Activated T-cell treated with anti-CD3 and anti-CD28 coated beads for 24 hours (primary cell): ENCODE data around the gene YKT6.
A peak's percentile ranks its signal among the peaks of the same experiment; 100 is the strongest.
"Not testable (repeated sequence)": the region's sequence is repeated elsewhere in the genome, so short reads cannot be mapped to it uniquely, and the experiment has no call there.

Experiments
- DNase-seq: peaks from one replicate; pipeline ENCODE4 v3.0.0-alpha.2; 2020; ENCODE audit warnings: low read depth

YKT6 gene

DNA sequence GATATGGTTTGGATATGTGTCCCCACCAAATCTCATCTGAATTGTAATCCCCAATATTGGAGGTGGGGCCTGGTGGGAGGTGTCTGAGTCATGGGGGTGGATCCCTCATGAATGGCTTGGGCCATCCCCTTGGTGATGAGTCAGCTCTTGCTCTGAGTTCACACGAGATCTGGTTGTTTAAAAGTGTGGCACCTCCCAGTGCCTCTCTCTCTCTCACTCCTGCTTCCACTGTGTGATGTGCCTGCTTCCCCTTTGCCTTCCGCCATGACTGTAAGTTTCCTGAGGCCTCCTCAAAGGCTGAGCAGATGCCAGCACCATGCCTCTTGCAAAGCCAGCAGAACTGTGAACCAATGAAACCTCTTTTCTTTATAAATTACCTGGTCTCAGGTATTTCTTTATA is 6.7 kb upstream of the YKT6 start:
- peak; percentile 41 for DNase-seq

DNA sequence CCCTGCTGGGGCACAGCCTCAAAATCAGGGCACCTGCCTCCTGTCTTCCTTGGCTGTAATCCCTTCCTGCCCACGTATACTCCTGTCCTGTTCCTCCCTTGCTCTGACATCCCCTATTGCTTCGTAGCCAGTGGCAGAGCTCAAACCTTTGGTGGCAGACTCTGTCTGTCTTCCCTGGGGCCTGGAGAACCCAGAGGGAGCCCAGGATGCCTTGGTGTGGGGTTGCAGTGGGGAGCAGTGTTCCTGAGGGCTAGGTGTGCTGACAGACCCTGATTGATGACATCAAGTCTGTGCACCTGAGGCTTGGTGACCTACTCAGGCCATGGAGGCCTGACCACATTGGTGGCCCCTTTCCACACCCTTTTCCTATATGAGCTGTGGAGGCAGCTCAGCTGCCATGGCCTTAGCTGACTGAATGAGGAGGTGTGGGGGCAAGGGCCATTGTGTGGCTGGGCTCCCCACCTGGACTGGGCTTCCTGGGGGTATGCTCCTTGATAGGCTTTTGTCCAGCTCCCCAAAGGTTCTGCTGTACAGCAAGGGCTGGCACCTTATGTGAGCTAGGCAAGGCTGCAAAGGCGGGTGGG is 6.1 kb upstream of the YKT6 start:
- no peak for DNase-seq

DNA sequence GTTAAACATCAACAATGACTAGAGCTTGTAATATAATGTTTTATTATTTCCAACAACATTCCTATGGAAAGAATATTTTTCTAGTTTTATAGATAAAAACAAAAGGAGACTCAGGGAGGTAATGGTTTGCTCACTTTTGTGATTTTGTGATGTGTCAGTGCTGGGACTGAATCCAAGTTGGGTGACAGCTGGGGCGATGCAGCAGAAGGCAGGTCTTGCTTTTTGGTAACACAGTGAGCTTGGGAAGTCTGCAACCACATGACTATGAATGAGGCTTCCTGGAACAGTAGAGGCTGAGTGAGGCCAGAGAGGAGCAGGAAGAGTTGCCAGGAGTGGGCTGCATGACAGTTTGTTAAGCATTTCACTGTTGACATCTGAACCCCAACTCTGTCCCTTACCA is 4.9 kb upstream of the YKT6 start:
- DNase-seq, result no peak

- no peak for DNase-seq
Observed at GRCh38 chr7:44196450-44196872, 4.3 kb upstream of the YKT6 start.

DNA sequence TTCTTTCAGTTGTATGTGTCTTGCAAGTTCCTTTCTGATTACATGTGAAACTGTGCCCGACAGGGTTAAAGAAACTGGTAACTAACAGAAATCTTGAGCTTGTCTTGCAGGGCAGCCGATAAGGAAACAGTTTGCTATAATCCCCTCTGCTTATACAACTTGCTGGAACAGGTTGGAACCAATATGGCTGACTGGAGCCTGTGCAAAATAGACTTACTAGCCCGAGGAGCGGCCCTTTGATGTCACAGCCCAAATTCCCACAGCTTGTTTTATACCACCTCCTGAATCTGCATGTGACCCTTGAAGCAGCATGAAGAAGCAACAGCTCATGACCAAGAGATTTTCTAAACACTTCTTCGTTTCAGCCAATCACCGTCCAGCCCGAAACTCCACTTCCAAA is 3.3 kb upstream of the YKT6 start:
- DNase-seq, result no peak

DNA sequence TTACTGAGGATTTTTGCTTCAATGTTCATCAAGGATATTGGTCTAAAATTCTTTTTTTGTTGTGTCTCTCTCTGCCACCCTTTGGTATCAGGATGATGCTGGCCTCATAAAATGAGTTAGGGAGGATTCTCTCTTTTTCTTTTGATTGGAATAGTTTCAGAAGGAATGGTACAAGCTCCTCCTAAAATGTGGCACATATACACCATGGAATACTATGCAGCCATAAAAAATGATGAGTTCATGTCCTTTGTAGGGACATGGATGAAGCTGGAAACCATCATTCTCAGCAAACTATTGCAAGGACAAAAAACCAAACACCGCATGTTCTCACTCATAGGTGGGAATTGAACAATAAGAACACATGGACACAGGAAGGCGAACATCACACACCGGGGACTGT is 615 bp upstream of the YKT6 start:
- DNase-seq, result not testable (repeated sequence)

- DNase-seq, result no peak
Observed at GRCh38 chr7:44201813-44202212, 1.0 kb downstream of the YKT6 start.

DNA sequence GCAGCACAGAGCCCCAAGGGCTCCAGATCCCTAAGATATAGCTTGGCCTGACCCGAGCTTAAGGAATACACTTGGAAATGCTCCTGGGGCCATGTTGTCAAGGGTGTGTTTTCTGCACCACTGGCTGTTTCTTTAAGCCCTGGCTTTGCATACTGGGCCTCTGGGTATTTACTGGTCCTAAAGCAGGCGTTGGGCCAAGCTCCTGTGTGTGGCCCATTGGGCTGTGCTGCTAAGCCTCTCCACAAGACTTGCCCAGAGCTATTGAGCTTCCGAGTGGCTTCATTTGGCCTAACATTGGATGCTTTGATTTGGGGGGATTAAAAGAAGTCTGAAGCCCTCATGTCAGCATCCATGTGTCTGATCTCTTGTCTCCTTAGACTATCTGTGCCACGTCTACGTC is 5.2 kb downstream of the YKT6 start:
- DNase-seq, result no peak

- no peak for DNase-seq
Observed at GRCh38 chr7:44208085-44208484, 7.3 kb downstream of the YKT6 start.

DNA sequence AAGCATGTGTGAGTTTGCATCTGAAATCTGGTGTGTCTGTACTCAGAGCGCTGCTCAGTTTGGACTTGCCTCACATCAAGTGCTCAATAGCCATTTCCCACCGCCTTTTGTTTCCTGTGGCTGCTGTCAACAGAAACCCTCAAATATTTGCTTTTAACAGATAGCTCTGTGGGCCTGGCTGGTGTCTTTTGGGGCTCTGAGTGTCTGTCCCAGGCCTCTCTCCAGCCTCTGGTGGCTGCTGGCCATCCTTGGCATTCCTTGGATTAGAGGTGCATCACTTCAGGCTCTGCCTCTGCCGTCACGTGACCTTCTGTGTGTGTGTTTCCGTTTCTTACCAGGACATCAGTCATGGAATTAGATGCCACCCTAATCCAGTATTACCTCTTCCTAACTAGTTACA is 9.3 kb downstream of the YKT6 start:
- no peak for DNase-seq

DNA sequence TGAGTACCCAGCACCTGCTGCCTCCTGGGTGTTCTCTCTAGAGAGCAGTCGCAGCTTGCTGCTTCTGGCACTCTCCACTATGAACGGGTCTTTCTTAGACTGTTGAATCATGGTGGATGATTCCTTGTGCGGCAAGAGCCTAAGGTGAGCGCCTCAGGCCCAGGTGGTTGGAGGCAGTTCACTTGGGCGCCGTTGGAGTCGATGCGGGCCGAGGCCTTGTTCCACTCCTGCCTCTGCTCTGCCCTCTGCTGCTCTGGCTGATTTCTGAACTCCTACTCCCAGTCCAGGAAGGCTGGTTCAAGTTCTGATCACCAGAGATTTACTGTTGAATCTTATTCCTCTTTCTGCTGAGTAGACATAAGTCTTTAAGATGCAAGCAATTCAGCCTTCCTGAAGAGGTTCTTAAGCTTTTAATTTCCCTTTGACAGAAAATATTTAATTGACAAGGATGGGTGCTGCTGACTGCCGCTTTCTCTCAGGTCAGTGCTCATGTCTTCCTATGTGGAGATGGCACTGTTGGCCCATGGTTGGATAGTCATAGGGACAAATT is 10.4 kb downstream of the YKT6 start:
- no peak for DNase-seq

GRCh38 chr7:44212018-44212417 is 11.2 kb downstream of the YKT6 start:
- DNase-seq, result no peak

GRCh38 chr7:44212581-44213184 is 11.9 kb downstream of the YKT6 start:
- DNase-seq, result no peak

- no peak for DNase-seq
Observed at GRCh38 chr7:44213206-44213876, 12.6 kb downstream of the YKT6 start.

- no peak for DNase-seq
Observed at GRCh38 chr7:44213877-44214388, 13.2 kb downstream of the YKT6 start.

DNA sequence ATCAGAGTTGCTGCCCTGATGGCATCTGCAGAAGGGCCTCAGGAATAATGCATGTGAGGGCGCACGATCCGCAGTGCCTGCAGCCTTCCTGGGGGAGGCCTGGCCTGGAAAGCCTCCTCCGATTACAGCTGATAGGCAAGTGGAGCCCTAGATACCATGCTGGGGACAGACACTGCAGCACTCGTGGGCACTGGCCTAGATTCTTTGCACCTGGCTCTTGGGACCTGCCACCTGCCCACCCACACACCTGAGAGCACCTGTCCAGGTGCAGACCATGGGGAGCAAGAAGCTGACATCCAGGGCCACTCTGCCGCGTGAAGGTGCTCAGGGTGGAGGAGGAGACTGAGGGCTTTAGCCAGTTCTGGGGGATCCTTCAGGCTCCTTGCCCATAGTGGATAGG is 14.8 kb downstream of the YKT6 start:
- no peak for DNase-seq

- DNase-seq, result no peak
Observed at GRCh38 chr7:44216019-44216418, 15.2 kb downstream of the YKT6 start.

DNA sequence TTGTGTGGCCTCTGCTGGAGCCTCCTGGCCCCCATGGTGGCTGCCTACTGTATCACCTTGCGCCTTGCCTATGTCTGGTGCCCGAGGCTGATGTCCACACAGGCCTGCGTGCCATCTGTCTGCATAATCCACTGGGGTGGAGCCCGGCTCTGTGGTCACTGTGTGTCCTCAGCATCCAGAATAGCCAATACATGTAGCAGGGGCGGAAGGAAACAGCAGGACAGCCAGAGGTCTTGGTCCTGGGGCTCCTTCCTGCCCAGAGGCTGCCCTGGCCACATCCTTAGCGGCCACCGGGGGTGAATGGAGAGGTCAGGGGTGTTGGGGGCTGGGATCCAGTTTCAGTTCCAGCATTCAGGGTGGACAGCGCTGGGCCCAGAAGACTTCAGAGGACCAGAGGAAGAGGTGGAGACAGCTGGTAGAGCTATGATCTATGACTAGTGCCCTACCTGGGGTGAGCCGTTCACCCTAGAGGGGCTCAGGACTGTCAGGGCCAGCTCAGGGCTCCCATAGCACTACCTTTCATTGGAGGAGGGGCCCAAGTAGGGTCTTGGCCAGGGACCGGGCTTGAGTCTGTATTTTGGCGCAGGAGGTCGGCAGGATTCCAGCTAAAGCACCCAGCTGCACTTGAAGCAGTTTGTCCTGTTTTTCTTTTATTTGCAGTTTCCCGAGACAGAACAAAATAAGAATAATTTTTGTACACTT is 15.9 kb downstream of the YKT6 start:
- no peak for DNase-seq

DNA sequence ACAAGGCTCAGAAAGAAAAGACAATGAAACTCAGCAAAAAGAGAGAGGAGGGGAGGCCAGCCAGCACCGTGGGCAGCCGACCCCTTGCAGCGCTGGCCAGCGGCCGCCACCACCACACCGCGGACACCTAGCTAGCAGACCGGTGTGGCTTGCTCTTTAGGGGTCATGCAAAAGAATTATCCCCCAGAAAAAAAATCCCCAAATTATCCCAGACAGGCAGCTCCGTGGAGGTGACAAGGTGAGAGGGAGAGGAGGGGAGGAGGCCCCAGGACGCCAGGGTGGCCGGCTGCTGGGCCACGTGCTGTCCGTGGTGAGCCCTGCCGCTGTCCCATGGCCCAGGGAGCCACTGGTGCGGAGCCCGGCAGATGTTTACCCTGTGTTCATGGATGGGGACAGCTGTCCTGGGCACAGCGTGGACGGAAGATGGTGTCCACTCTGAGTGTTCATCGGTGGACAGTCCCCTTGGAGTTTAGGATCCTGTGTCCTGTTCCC is 16.5 kb downstream of the YKT6 start:
- DNase-seq, result no peak

DNA sequence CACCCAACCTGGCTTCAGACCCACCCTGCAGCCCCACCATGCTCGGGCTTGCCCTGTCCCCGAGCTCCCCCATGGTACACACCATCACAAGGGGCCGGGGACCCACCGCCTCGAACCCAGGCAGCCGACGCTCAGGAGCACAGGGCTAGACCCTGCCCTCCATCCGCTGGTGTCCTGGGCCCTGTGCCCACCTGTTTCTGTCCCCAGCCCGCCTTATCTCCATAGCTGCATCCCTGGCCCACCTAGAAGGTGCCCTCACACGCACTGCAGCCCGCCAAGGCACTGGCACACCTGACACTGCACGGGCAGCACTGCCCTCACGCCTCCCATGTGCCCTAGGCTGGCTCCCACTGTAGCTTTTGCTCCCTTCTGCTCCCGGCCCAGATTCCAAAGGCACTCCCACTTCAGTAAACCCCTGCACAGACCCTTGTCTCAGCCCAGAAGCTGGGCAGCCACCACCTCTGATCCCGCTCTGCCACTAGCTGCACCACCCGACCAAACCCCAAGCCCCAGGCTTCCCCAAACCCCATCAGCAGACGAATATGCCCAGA is 17.1 kb downstream of the YKT6 start:
- DNase-seq, result no peak

DNA sequence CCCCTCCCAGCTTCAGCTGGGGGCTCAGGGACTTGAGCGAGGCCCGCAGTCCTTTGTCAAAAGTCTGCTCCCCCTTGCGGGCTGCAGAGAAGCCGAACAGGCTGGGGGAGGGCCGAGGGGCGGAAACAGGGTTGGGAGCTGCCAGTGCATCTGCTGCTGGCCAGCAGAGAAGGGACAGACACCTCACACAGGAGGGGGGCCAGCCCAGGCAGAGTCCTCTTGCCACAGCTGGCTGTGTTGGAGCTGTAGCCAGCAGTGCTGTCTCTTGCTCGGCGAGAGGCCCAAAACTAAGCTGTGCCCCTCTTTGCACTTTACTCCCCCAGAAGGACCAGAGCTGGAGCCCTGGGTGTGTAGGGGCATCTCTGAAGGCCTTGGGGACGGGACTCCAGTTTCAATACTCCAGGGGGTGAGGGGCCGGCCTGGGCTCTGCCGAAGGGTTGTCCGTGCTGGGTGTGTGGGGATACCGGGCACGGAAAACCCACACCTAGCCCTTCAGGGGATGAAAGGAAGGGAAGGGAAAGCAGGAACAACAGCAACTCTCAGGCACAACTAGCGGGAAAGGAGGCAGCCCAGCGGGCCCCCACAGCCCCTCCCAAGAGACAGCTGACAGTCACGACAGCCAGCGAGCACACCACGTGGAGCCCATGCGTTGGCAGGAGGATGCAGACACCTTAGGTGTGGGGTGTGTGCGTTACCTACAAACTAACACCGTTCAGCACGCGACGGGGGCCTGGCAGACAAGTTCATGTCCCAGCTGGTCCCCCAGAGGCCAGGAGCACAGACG is 17.8 kb downstream of the YKT6 start:
- no peak for DNase-seq
